ENCODE measurements around the gene MACROD2.

DNA sequence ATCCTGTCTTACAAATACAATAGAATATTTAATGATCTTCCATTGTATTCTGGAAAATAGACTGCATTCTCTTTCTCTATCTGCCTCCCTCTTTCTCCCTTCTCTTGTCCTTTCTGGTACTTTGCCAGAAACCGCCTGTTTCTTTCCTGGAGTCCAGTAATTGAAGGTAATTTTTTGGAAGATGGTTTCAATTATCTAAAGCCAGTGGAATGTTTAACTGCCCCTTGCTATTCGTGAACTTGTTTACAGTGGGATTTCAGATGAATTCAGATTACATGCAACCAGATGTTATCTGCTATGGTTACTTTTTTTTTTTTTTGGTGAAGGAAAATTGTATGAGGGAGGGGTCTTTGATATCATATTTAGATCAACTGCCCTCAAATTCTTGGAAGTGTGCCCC lies 997.6 kb downstream of the MACROD2 start:
- TF ChIP-seq, protein P1, sequence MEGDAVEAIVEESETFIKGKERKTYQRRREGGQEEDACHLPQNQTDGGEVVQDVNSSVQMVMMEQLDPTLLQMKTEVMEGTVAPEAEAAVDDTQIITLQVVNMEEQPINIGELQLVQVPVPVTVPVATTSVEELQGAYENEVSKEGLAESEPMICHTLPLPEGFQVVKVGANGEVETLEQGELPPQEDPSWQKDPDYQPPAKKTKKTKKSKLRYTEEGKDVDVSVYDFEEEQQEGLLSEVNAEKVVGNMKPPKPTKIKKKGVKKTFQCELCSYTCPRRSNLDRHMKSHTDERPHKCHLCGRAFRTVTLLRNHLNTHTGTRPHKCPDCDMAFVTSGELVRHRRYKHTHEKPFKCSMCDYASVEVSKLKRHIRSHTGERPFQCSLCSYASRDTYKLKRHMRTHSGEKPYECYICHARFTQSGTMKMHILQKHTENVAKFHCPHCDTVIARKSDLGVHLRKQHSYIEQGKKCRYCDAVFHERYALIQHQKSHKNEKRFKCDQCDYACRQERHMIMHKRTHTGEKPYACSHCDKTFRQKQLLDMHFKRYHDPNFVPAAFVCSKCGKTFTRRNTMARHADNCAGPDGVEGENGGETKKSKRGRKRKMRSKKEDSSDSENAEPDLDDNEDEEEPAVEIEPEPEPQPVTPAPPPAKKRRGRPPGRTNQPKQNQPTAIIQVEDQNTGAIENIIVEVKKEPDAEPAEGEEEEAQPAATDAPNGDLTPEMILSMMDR (conservative IDR thresholded peaks at IDR 0.05; ENCODE audit: low read depth in 2 of 2) = no peak
- no peak for TF ChIP-seq EZH2phosphoT487 (IDR thresholded peaks at IDR 0.05; ENCODE audit: unreplicated experiment)
- TF ChIP-seq NANOG (IDR thresholded peaks at IDR 0.05; ENCODE audit: borderline replicate concordance) = no peak
- no peak for TF ChIP-seq EZH2 (IDR thresholded peaks at IDR 0.05; ENCODE audit: low read depth, unreplicated experiment)
- TF ChIP-seq STAT1 (IDR thresholded peaks at IDR 0.05; ENCODE audit: unreplicated experiment) = no peak
- no peak for TF ChIP-seq POLR2AphosphoS5 (IDR thresholded peaks at IDR 0.05; ENCODE audit: low read depth)
- no peak for TF ChIP-seq ZNF114 (CRISPR knock-in tag; IDR thresholded peaks at IDR 0.05)
- TF ChIP-seq, protein P2, sequence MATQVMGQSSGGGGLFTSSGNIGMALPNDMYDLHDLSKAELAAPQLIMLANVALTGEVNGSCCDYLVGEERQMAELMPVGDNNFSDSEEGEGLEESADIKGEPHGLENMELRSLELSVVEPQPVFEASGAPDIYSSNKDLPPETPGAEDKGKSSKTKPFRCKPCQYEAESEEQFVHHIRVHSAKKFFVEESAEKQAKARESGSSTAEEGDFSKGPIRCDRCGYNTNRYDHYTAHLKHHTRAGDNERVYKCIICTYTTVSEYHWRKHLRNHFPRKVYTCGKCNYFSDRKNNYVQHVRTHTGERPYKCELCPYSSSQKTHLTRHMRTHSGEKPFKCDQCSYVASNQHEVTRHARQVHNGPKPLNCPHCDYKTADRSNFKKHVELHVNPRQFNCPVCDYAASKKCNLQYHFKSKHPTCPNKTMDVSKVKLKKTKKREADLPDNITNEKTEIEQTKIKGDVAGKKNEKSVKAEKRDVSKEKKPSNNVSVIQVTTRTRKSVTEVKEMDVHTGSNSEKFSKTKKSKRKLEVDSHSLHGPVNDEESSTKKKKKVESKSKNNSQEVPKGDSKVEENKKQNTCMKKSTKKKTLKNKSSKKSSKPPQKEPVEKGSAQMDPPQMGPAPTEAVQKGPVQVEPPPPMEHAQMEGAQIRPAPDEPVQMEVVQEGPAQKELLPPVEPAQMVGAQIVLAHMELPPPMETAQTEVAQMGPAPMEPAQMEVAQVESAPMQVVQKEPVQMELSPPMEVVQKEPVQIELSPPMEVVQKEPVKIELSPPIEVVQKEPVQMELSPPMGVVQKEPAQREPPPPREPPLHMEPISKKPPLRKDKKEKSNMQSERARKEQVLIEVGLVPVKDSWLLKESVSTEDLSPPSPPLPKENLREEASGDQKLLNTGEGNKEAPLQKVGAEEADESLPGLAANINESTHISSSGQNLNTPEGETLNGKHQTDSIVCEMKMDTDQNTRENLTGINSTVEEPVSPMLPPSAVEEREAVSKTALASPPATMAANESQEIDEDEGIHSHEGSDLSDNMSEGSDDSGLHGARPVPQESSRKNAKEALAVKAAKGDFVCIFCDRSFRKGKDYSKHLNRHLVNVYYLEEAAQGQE (IDR thresholded peaks at IDR 0.05; ENCODE audit: unreplicated experiment) = no peak
- no peak for TF ChIP-seq JUNB (IDR thresholded peaks at IDR 0.05; ENCODE audit: unreplicated experiment)
- no peak for TF ChIP-seq CREB1 (CRISPR knock-in tag; IDR thresholded peaks at IDR 0.05; ENCODE audit: low read depth)
- TF ChIP-seq, protein P3, sequence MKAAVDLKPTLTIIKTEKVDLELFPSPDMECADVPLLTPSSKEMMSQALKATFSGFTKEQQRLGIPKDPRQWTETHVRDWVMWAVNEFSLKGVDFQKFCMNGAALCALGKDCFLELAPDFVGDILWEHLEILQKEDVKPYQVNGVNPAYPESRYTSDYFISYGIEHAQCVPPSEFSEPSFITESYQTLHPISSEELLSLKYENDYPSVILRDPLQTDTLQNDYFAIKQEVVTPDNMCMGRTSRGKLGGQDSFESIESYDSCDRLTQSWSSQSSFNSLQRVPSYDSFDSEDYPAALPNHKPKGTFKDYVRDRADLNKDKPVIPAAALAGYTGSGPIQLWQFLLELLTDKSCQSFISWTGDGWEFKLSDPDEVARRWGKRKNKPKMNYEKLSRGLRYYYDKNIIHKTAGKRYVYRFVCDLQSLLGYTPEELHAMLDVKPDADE (IDR thresholded peaks at IDR 0.05) = no peak

Measured in GM23338 (cell line).